GM21825 (cell line): ENCODE data around the gene GPALPP1.
"Not testable (repeated sequence)": the region's sequence is repeated elsewhere in the genome, so short reads cannot be mapped to it uniquely, and the experiment has no call there.

Experiments
- ATAC-seq: cut with Tn5 transposase; IDR thresholded peaks from one replicate; pipeline ENCODE4 v1.9.1; 2021; ENCODE audit warnings: mild to moderate bottlenecking, moderate library complexity; ENCODE audit not compliant: unreplicated experiment

The GPALPP1 gene

GRCh38 chr13:45004096-45004495 is 14.8 kb downstream of the GPALPP1 start:
- no peak for ATAC-seq

GRCh38 chr13:45007225-45007624 is 17.9 kb downstream of the GPALPP1 start:
- no peak for ATAC-seq

GRCh38 chr13:45007823-45008222 is 18.5 kb downstream of the GPALPP1 start:
- ATAC-seq: no peak

- ATAC-seq: no peak
Observed at GRCh38 chr13:45011198-45011597, 21.9 kb downstream of the GPALPP1 start.

- ATAC-seq: no peak
Observed at GRCh38 chr13:45015300-45015699, 26.0 kb downstream of the GPALPP1 start.

GRCh38 chr13:45016792-45017425 is 27.6 kb downstream of the GPALPP1 start:
- no peak for ATAC-seq

- not testable (repeated sequence) for ATAC-seq
Observed at GRCh38 chr13:45019981-45020380, 30.6 kb downstream of the GPALPP1 start.

GRCh38 chr13:45021250-45021649 is 31.9 kb downstream of the GPALPP1 start:
- no peak for ATAC-seq

- ATAC-seq: no peak
Observed at GRCh38 chr13:45024847-45025246, 35.5 kb downstream of the GPALPP1 start.

- ATAC-seq: no peak
Observed at GRCh38 chr13:45034342-45034741, 45.0 kb downstream of the GPALPP1 start.

- no peak for ATAC-seq
Observed at GRCh38 chr13:45036206-45036605, 46.9 kb downstream of the GPALPP1 start.

GRCh38 chr13:45040173-45040572 is 50.8 kb downstream of the GPALPP1 start:
- ATAC-seq: no peak

- no peak for ATAC-seq
Observed at GRCh38 chr13:45040622-45041021, 51.3 kb downstream of the GPALPP1 start.

- no peak for ATAC-seq
Observed at GRCh38 chr13:45042539-45042938, 53.2 kb downstream of the GPALPP1 start.

- ATAC-seq: no peak
Observed at GRCh38 chr13:45046445-45046844, 57.1 kb downstream of the GPALPP1 start.

- peak; percentile 77 for ATAC-seq
Observed at GRCh38 chr13:45047394-45048310, 58.3 kb downstream of the GPALPP1 start.

GRCh38 chr13:45048890-45049407 is 59.6 kb downstream of the GPALPP1 start:
- ATAC-seq: no peak

- ATAC-seq: no peak
Observed at GRCh38 chr13:45049478-45049877, 60.1 kb downstream of the GPALPP1 start.

- no peak for ATAC-seq
Observed at GRCh38 chr13:45051315-45051714, 62.0 kb downstream of the GPALPP1 start.

- peak; percentile 70 for ATAC-seq
Observed at GRCh38 chr13:45055198-45055901, 66.0 kb downstream of the GPALPP1 start.

GRCh38 chr13:45055902-45056648 is 66.7 kb downstream of the GPALPP1 start:
- ATAC-seq: no peak
